Measurements from ENCODE around the gene OPCML. TPM values are rescaled to one million over a fixed set of nuclear protein-coding genes. Genes with fewer than 3 reads are reported as not detected.

The OPCML gene
- total RNA-seq, 3 donors from 2014 or later (not counting 1 experiment from before 2014, with no cell fraction given): not detected

- TF ChIP-seq CTCF (IDR thresholded peaks at IDR 0.05): no peak
- Mint-ChIP-seq H3K27ac (no peak overlapping the region), H3K27me3 (ENCODE audit: low read depth in 2 of 2) (no peaks in the 10 kb centered on the region), H3K36me3 (no peaks in the 10 kb centered on the region), H3K9me3 (peaks cover 11 to 17% of the 10 kb centered on the region in 2 donors), H3K4me3 (no peak overlapping the region), H3K4me1 (no peaks in the 10 kb centered on the region)
- ATAC-seq (no peak), DNase-seq (no peak)
- WGBS (ENCODE audit: insufficient coverage): 89% methylated on average over 6 of the region's 6 CpGs
- H3K27ac ChIP-seq (ENCODE audit: low read length): no peak overlapping the region
- no peak overlapping the region for H3K4me3 ChIP-seq (ENCODE audit: low read length)
- no peaks in the 10 kb centered on the region for H3K9me3 ChIP-seq (ENCODE audit: control insufficient read depth, insufficient read depth, low read length)
- H3K4me1 ChIP-seq (ENCODE audit: control insufficient read depth, insufficient read depth, low read length): no peaks in the 10 kb centered on the region
- intact Hi-C loops (cut with micrococcal nuclease): no loop called here
- no peaks in the 10 kb centered on the region for H3K27me3 ChIP-seq (ENCODE audit: control insufficient read depth, insufficient read depth, low read length)
- H3K36me3 ChIP-seq (ENCODE audit: control insufficient read depth, insufficient read depth, low read length): no peaks in the 10 kb centered on the region
These were observed 982.7 kb downstream of the OPCML start for GRCh38 chr11:132549561-132549960.

GRCh38 chr11:132549001-132549400 is 983.3 kb downstream of the OPCML start:
- TF ChIP-seq CTCF (IDR thresholded peaks at IDR 0.05): no peak
- Mint-ChIP-seq H3K4me3 (no peak overlapping the region), H3K27me3 (ENCODE audit: low read depth in 2 of 2) (no peaks in the 10 kb centered on the region), H3K4me1 (no peaks in the 10 kb centered on the region), H3K27ac (no peak overlapping the region), H3K36me3 (no peaks in the 10 kb centered on the region), H3K9me3 (peaks cover 11 to 17% of the 10 kb centered on the region in 2 donors)
- DNase-seq (no peak), ATAC-seq (no peak)
- Histone ChIP-seq H3K4me3 (ENCODE audit: low read length) (no peak overlapping the region), H3K36me3 (ENCODE audit: control insufficient read depth, insufficient read depth, low read length) (no peaks in the 10 kb centered on the region), H3K4me1 (ENCODE audit: control insufficient read depth, insufficient read depth, low read length) (no peaks in the 10 kb centered on the region), H3K27ac (ENCODE audit: low read length) (no peak overlapping the region), H3K27me3 (ENCODE audit: control insufficient read depth, insufficient read depth, low read length) (no peaks in the 10 kb centered on the region), H3K9me3 (ENCODE audit: control insufficient read depth, insufficient read depth, low read length) (no peaks in the 10 kb centered on the region)
- 21% methylated on average over 6 of the region's 7 CpGs for WGBS (ENCODE audit: insufficient coverage)
- intact Hi-C loops (cut with micrococcal nuclease): no loop called here

GRCh38 chr11:132544007-132544406 is 988.3 kb downstream of the OPCML start:
- H3K4me3 Mint-ChIP-seq: no peak overlapping the region
- no peaks in the 10 kb centered on the region for H3K4me1 Mint-ChIP-seq
- no peaks in the 10 kb centered on the region for H3K27me3 Mint-ChIP-seq (ENCODE audit: low read depth in 2 of 2)
- Histone ChIP-seq H3K27me3 (ENCODE audit: control insufficient read depth, insufficient read depth, low read length) (no peaks in the 10 kb centered on the region), H3K27ac (ENCODE audit: low read length) (no peak overlapping the region), H3K4me3 (ENCODE audit: low read length) (no peak overlapping the region), H3K36me3 (ENCODE audit: control insufficient read depth, insufficient read depth, low read length) (no peaks in the 10 kb centered on the region), H3K4me1 (ENCODE audit: control insufficient read depth, insufficient read depth, low read length) (no peaks in the 10 kb centered on the region), H3K9me3 (ENCODE audit: control insufficient read depth, insufficient read depth, low read length) (no peaks in the 10 kb centered on the region)
- no peak overlapping the region for H3K27ac Mint-ChIP-seq
- intact Hi-C loops (cut with micrococcal nuclease): no loop called here
- peaks cover 2 to 9% of the 10 kb centered on the region in 2 donors for H3K9me3 Mint-ChIP-seq
- no peak for DNase-seq
- ATAC-seq: no peak
- no peak for TF ChIP-seq CTCF (IDR thresholded peaks at IDR 0.05)
- no peaks in the 10 kb centered on the region for H3K36me3 Mint-ChIP-seq
- 90% methylated on average over 5 of the region's 5 CpGs for WGBS (ENCODE audit: insufficient coverage)

- WGBS (ENCODE audit: insufficient coverage): 95% methylated on average over 2 of the region's 2 CpGs
- no peaks in the 10 kb centered on the region for H3K27me3 ChIP-seq (ENCODE audit: control insufficient read depth, insufficient read depth, low read length)
- H3K9me3 Mint-ChIP-seq: no peaks in the 10 kb centered on the region
- no peak for TF ChIP-seq CTCF (IDR thresholded peaks at IDR 0.05)
- no peaks in the 10 kb centered on the region for H3K36me3 ChIP-seq (ENCODE audit: control insufficient read depth, insufficient read depth, low read length)
- H3K9me3 ChIP-seq (ENCODE audit: control insufficient read depth, insufficient read depth, low read length): no peaks in the 10 kb centered on the region
- H3K4me3 ChIP-seq (ENCODE audit: low read length): no peak overlapping the region
- H3K27me3 Mint-ChIP-seq (ENCODE audit: low read depth in 2 of 2): no peaks in the 10 kb centered on the region
- intact Hi-C loops (cut with micrococcal nuclease): no loop called here
- H3K4me1 ChIP-seq (ENCODE audit: control insufficient read depth, insufficient read depth, low read length): no peaks in the 10 kb centered on the region
- ATAC-seq: no peak
- H3K27ac ChIP-seq (ENCODE audit: low read length): no peak overlapping the region
- no peak for DNase-seq
- no peaks in the 10 kb centered on the region for H3K36me3 Mint-ChIP-seq
- no peaks in the 10 kb centered on the region for H3K4me1 Mint-ChIP-seq
- no peak overlapping the region for H3K4me3 Mint-ChIP-seq
- H3K27ac Mint-ChIP-seq: no peak overlapping the region
These were observed 990.5 kb downstream of the OPCML start for GRCh38 chr11:132541794-132542193.

Data from natural killer cell (primary cell).